Hematopoietic multipotent progenitor cell treated with erythropoietin and hydrocortisone succinate and interleukin-3 and kit ligand, for 8 days (in vitro differentiated cells): ENCODE data around the gene MIEN1.

ENCODE experiments used
- DNase-seq: peaks from one replicate; pipeline ENCODE4 v3.0.0-alpha.2; 2015

The MIEN1 gene

DNA sequence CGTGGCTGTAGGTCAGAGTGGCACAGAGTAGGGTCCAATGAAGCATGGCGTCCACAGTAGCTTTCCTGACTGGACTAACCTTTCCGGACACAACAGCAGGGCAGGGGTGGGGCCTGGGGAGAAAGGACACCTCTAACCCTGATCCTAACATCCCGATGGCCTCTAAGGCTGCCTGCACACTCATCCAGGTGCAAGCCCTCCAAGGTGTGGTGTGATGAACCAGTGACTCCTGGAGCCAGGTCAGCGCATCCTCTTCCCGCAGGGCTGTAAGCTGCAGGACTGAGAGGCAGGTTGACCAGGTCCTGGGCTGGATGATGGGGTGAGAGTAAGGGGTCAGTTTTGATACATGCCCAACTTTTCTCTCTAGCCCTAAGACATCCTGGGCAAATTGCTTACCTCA lies 33.6 kb downstream of the MIEN1 start:
- no peak for DNase-seq

DNA sequence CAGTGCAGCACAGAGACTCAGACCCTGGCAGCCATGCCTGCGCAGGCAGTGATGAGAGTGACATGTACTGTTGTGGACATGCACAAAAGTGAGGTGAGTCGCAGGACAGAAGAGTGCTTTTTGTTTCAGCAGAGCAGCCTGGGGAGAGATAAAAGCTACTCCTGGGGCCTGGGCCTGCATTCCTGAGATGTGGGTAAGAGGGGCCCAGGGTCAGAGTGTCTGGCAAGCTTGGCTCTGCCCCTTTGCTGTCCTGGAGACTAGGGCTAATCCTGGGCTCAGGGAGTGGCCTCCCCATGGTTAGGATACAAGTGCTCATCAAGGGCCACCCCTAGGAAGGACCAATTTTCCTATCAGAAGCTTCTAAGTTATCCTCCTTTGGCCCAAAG lies 35.2 kb downstream of the MIEN1 start:
- no peak for DNase-seq

DNA sequence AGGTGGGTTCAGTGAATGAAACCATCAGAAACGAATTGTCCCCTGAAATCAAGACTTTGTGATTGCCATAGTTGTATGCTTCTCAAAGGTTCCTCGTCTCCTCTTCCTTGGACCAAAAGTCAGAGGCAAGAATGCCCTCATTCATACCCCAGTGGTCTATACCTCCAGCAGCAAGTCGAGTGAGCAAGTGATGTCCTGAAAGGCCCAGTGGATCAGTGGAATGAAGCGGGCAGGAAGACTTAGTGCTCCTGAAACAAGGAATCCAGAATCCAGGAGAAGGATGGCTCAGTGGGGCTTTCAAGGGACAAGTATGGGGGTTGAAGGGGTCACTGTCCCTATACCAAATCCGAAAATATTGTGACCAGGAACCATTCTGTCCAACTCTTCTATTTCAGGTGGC lies 35.7 kb downstream of the MIEN1 start:
- no peak for DNase-seq

DNA sequence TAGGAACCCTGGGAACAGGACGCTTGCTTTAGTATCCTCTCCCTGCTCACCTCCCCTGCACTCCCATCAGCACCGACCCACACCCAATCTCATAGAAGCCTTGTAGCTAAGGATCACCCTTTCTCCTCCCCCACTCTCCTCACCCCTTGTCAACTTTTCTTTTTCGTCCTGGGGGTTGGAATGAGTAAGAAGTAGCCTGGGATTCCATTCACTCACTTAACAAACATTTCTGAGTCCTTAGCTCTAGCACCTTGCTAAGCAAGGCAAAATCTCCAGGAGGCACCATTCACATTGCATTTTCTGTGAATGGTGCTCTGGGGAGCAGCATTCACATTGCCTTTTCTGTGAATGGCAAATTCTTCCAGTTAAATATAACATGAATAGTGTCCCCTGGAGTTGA lies 41.4 kb downstream of the MIEN1 start:
- DNase-seq = peak; percentile 15

DNA sequence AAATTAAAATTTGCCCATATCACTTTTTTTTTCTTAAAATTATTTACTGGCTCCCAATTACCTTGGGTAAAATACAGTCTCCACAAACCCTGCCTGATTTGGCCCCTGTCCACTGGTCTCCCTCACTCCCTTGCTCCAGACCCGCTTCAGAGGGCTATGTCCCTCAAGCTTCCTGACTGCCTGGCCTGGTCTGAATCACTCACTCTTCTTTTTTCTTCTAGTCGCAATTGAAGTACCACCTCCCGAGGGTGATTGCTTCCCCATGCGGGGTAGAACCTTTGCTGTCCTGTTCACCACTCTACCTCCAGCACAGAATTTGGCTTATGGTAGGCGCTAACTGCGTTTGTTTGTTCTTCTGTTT lies 41.9 kb downstream of the MIEN1 start:
- peak; percentile 23 for DNase-seq

DNA sequence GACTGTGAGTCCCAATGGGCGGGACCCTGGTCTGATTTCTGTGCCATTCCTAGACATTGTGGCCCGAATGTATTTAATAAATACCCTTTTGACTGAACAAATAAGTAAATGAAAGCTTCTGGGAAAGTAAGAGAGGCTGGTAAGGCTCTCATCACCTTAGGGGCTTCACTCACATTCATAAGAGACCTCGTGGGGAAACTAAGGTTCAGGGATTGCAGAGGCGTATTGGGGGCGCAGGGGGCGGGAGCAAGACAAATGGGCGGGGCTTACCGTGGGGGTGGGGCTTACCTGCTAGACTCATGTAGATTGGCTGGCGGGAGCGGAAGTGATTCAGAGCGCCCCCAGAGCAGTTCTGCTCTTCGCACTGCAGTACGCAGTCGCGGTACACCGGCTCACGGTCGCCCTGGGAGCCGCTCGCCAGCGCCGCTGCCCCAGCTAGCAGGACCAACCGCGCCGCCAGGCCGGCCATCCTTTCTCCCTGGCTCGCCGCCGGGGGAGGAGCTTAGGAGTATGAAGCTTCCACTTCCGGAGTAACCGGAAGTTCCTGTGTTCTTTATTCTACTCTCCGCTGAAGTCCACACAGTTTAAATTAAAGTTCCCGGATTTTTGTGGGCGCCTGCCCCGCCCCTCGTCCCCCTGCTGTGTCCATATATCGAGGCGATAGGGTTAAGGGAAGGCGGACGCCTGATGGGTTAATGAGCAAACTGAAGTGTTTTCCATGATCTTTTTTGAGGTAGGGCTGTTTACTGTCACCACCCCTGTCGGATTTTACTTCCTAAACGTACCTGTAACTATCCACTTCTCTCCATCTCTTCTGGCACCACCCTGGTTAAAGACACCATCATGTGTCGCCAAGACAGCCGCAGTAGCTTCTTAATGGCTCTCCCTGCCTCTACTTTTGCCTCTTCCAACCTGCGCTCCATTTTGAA lies 42.5 kb downstream of the MIEN1 start, which contains the start of gene PGAP3:
Gene PGAP3, minus strand, starts transcription at position 512 of the 929 bp plus-strand sequence. Its CDS starts 43 bp downstream, at position 469.
- peak; percentile 96 for DNase-seq

DNA sequence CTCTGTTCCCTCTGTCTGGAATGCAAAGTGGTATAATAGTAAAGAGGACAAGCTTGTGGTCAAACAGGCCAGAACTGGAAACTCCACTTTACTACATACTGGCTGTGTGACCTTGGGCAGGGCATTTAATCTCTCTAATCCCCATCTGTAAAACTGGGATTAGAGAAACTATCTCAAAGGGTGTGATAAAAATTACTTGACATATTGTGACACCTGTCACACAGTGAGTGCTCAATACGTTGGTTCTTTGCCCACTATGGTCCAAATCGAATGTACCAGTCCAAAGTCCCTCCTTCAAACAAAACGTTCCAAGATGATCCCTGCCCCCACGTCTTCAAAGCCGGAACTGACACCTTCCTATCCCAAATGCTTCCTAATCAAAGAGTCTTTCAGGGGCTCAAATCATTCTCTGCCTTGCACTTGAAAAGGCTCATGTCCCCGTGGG lies 43.2 kb downstream of the MIEN1 start:
- DNase-seq = peak; percentile 6

DNA sequence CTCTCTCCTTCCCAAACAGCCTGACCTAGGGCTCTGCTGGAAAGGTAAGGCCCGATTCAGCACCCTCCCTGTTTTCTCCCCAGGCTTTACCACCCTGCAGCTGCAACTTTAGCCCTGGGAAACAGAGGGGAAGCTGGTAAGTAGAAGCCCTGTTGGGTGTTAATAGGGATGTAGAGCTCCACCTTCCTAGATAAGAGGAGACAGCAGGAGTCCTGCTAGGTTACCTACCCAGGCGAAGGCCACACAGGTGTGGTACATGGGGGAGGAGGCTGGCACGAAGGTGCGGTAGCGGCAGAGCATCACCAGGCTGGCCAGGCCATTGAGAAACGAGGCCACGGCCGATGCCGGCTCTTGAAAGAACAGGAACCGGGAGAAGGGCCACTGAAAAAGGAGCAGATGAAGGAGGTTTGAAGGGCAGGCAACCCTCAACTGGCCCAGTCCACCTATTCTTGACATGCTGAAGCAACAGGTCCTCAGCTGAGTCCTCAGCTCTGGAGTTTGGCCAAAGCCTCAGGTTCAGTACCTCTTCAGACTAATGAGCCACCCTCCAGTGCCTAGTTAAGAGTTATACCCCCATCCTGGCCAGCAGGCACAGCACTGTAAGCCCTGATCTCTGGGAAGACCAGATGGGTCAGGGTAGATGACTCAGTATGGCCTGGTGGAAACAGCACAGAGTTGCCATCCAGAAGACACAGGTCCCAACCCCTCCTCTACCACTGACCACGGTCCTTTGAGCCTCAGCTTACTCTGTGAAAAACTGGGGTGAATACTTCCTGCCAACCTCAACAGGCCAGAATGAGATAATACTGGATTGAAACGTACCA lies 45.8 kb downstream of the MIEN1 start:
- peak; percentile 76 for DNase-seq

DNA sequence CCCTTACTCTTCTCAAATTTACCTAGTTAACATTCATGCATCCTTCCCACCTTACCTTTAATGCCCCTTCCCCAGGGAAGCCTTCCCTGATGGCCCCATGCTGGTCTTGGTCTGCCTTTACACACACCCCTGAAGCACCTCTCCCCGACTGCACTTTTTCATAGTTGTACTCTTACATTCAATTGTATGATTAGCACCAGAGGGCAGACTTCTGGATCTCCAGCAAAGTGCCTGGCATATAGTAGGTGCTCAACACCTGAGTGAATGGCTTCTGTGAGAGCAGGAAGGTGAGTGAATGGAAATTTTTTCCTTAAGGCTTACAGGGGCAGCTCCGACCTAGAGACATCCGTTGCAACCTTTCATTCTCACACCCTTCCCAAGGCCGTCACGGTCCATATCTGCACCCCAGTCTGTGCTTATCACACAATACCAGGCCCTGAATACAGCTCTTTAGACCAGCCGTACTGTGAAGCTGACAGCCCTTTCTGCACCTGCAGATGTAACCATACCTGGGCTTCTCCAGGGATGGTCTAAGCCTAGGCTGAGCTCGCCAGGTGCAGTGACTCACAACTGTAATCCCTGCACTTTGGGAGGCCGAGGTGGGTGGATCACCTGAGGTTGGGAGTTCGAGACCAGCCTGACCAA lies 46.9 kb downstream of the MIEN1 start:
- DNase-seq = peak; percentile 93

DNA sequence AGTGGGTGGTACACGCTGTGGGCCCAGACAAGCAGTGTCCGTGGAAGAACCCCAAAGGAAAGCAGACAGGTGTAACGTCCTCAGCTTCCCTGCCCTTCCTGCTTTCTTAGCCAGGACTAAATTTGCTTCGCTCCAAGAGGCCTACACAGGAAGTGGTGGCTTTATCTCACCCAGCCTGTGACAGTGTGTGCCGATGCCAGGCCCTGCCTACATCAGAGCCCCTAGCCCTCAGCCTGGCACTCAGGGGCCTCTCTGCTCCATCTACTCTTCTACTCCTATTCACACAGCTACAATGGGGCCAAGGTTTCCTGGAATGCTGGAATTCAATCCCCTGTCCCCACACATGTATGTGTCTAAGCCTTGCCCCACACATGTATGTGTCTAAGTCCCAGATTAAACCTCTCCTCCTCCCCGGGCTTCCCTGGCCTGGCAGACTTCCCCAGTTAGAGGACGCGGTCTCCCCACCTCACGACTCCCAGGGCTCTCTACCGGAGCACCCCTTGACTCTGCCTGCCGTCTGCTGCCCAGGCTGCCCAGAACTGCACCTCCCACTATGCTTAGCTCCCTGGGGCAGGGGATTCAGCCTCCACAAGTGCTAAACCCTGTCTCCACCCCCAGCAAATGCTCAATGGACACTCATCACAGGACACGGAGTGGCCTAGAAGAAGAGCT lies 50.7 kb downstream of the MIEN1 start:
- peak; percentile 91 for DNase-seq
